ENCODE measurements around the gene FBXL4.

The FBXL4 gene

GRCh38 chr6:98824902-98825599, 122.7 kb downstream of the FBXL4 start:
- DNase-seq (ENCODE audit: low read depth), result no peak
- TF ChIP-seq MYC (IDR thresholded peaks at IDR 0.05; ENCODE audit: low read depth, low read length) (no peak), POLR2A (IDR thresholded peaks at IDR 0.05; ENCODE audit: extremely low read depth, insufficient read length) (no peak), CTCF (IDR thresholded peaks at IDR 0.05; ENCODE audit: low read depth, low read length) (no peak), MAX (IDR thresholded peaks at IDR 0.05; ENCODE audit: low read depth, low read length) (no peak)
- H3K4me3 ChIP-seq (ENCODE audit: low read depth, low read length), result no peak overlapping the region

- TF ChIP-seq CTCF (IDR thresholded peaks at IDR 0.05; ENCODE audit: low read depth, low read length) (no peak), MAX (IDR thresholded peaks at IDR 0.05; ENCODE audit: low read depth, low read length) (no peak), MYC (IDR thresholded peaks at IDR 0.05; ENCODE audit: low read depth, low read length) (no peak), POLR2A (IDR thresholded peaks at IDR 0.05; ENCODE audit: extremely low read depth, insufficient read length) (no peak)
- no peak for DNase-seq (ENCODE audit: low read depth)
- no peak overlapping the region for H3K4me3 ChIP-seq (ENCODE audit: low read depth, low read length)
Observed at GRCh38 chr6:98824162-98824901, 123.4 kb downstream of the FBXL4 start.

GRCh38 chr6:98823428-98824161, 124.2 kb downstream of the FBXL4 start:
- DNase-seq (ENCODE audit: low read depth), result no peak
- TF ChIP-seq MAX (IDR thresholded peaks at IDR 0.05; ENCODE audit: low read depth, low read length) (no peak), CTCF (IDR thresholded peaks at IDR 0.05; ENCODE audit: low read depth, low read length) (no peak), MYC (IDR thresholded peaks at IDR 0.05; ENCODE audit: low read depth, low read length) (no peak)
- H3K4me3 ChIP-seq (ENCODE audit: low read depth, low read length), result no peak overlapping the region

GRCh38 chr6:98821756-98822405, 125.9 kb downstream of the FBXL4 start:
- no peak overlapping the region for H3K4me3 ChIP-seq (ENCODE audit: low read depth, low read length)
- DNase-seq (ENCODE audit: low read depth), result no peak
- TF ChIP-seq MAX (IDR thresholded peaks at IDR 0.05; ENCODE audit: low read depth, low read length) (no peak), MYC (IDR thresholded peaks at IDR 0.05; ENCODE audit: low read depth, low read length) (no peak), CTCF (IDR thresholded peaks at IDR 0.05; ENCODE audit: low read depth, low read length) (no peak), POLR2A (IDR thresholded peaks at IDR 0.05; ENCODE audit: extremely low read depth, insufficient read length) (no peak)

All from NB4 (cell line).